ENCODE data around the gene GSTCD.

- TF ChIP-seq CTCF (conservative IDR thresholded peaks at IDR 0.05; ENCODE audit: low read length) (no peak), EZH2phosphoT487 (IDR thresholded peaks at IDR 0.05; ENCODE audit: borderline replicate concordance) (no peak)
Observed at GRCh38 chr4:105784761-105785160, 76.2 kb downstream of the GSTCD start.

Data from Loucy (cell line).